ENCODE measurements around the gene SRD5A3. TPM values are rescaled to one million over a fixed set of nuclear protein-coding genes. Genes with fewer than 3 reads are reported as not detected.

SRD5A3 gene
- total RNA-seq, 2 donors from 2014 or later, result 5.4 to 6.4 TPM

GRCh38 chr4:55365345-55365728, 19.3 kb downstream of the SRD5A3 start:
- Histone ChIP-seq H3K9me3 (no peaks in the 10 kb centered on the region), H3K4me1 (ENCODE audit: control insufficient read depth in 1 of 2, low read depth in 2 of 2) (peaks cover 0 to 5% of the 10 kb centered on the region in 2 donors), H3K4me3 (no peak overlapping the region), H3K27ac (no peak overlapping the region), H3K36me3 (no peaks in the 10 kb centered on the region), H3K27me3 (replicated peaks; ENCODE audit: insufficient read depth) (no peaks in the 10 kb centered on the region)
- DNase-seq (ENCODE audit: low spot score), result no peak
- no peak for TF ChIP-seq CTCF (IDR thresholded peaks at IDR 0.05)
- no peak for ATAC-seq (ENCODE audit: insufficient number of reproducible peaks, low FRiP score, low read depth)

DNA sequence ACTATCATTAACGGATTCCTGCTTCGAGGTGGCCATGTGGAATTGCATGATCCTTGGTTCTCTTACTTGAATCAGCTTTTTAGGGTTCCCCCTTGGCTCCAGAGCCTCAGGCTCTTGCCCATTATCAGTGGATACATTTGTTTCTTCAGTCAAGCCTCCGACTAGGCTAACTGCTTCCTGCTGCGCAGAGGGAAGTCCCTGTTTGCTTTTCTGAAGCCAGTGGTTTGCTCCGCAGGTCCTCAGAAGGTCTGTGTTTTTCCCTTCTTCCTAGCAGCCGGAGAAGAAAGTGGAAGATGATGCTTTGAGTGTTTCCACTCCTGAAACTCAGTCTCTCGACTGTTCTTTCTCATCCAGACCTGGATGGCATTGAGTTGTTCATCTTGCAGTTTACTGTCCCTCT, 20.6 kb downstream of the SRD5A3 start:
- DNase-seq (ENCODE audit: low spot score) (no peak), ATAC-seq (ENCODE audit: insufficient number of reproducible peaks, low FRiP score, low read depth) (no peak)
- H3K4me1 ChIP-seq (ENCODE audit: control insufficient read depth in 1 of 2, low read depth in 2 of 2), result peaks cover 0 to 5% of the 10 kb centered on the region in 2 donors
- no peaks in the 10 kb centered on the region for H3K36me3 ChIP-seq
- no peaks in the 10 kb centered on the region for H3K27me3 ChIP-seq (replicated peaks; ENCODE audit: insufficient read depth)
- H3K9me3 ChIP-seq, result no peaks in the 10 kb centered on the region
- no peak overlapping the region for H3K27ac ChIP-seq
- H3K4me3 ChIP-seq, result no peak overlapping the region
- TF ChIP-seq CTCF (IDR thresholded peaks at IDR 0.05), result no peak

GRCh38 chr4:55367084-55367722, 21.2 kb downstream of the SRD5A3 start:
- H3K36me3 ChIP-seq, result no peaks in the 10 kb centered on the region
- DNase-seq (ENCODE audit: low spot score) (no peak), ATAC-seq (ENCODE audit: insufficient number of reproducible peaks, low FRiP score, low read depth) (no peak)
- peaks cover 0 to 5% of the 10 kb centered on the region in 2 donors for H3K4me1 ChIP-seq (ENCODE audit: control insufficient read depth in 1 of 2, low read depth in 2 of 2)
- no peak for TF ChIP-seq CTCF (IDR thresholded peaks at IDR 0.05)
- no peaks in the 10 kb centered on the region for H3K27me3 ChIP-seq (replicated peaks; ENCODE audit: insufficient read depth)
- H3K4me3 ChIP-seq, result no peak overlapping the region
- H3K27ac ChIP-seq, result no peak overlapping the region
- no peaks in the 10 kb centered on the region for H3K9me3 ChIP-seq

GRCh38 chr4:55369968-55370367, 23.9 kb downstream of the SRD5A3 start:
- no peak for TF ChIP-seq CTCF (IDR thresholded peaks at IDR 0.05)
- Histone ChIP-seq H3K36me3 (no peaks in the 10 kb centered on the region), H3K27ac (no peak overlapping the region), H3K4me1 (ENCODE audit: control insufficient read depth in 1 of 2, low read depth in 2 of 2) (no peaks in the 10 kb centered on the region), H3K4me3 (no peak overlapping the region), H3K27me3 (replicated peaks; ENCODE audit: insufficient read depth) (no peaks in the 10 kb centered on the region), H3K9me3 (no peaks in the 10 kb centered on the region)
- no peak for DNase-seq (ENCODE audit: low spot score)
- ATAC-seq (ENCODE audit: insufficient number of reproducible peaks, low FRiP score, low read depth), result no peak

- H3K27ac ChIP-seq, result no peak overlapping the region
- no peak for ATAC-seq (ENCODE audit: insufficient number of reproducible peaks, low FRiP score, low read depth)
- H3K4me3 ChIP-seq, result no peak overlapping the region
- H3K36me3 ChIP-seq, result no peaks in the 10 kb centered on the region
- no peaks in the 10 kb centered on the region for H3K27me3 ChIP-seq (replicated peaks; ENCODE audit: insufficient read depth)
- H3K9me3 ChIP-seq, result no peaks in the 10 kb centered on the region
- no peak for TF ChIP-seq CTCF (IDR thresholded peaks at IDR 0.05)
- no peak for DNase-seq (ENCODE audit: low spot score)
- H3K4me1 ChIP-seq (ENCODE audit: control insufficient read depth in 1 of 2, low read depth in 2 of 2), result no peaks in the 10 kb centered on the region
Observed at GRCh38 chr4:55372259-55372658, 26.2 kb downstream of the SRD5A3 start.
